Measurements from ENCODE around the gene AGK. TPM values are rescaled to one million over a fixed set of nuclear protein-coding genes. Genes with fewer than 3 reads are reported as not detected.

Gene AGK
- total and polyA plus RNA-seq, 7 donors: 5.8 to 15.4 (median 9.0) TPM

GRCh38 chr7:141598408-141598807 is 47.2 kb downstream of the AGK start:
- no peak for TF ChIP-seq CTCF (IDR thresholded peaks at IDR 0.05)
- no peaks in the 10 kb centered on the region for H3K9me3 ChIP-seq
- DNase-seq: no peak
- H3K36me3 ChIP-seq (ENCODE audit: insufficient read depth in 1 of 2, low read depth in 1 of 2): peaks cover 3 to 68% of the 10 kb centered on the region in 2 donors
- no peak overlapping the region for H3K27ac ChIP-seq
- H3K4me1 ChIP-seq: no peaks in the 10 kb centered on the region
- ATAC-seq: no peak
- intact Hi-C loops (cut with DNase I): no loop called here
- H3K27me3 ChIP-seq (ENCODE audit: insufficient read depth in 3 of 3, low read length in 2 of 3): no peaks in the 10 kb centered on the region
- WGBS, 3 donors: 97 to 98% (median 97%) methylated on average over 2 of the region's 2 CpGs
- no peak overlapping the region for H3K4me3 ChIP-seq

GRCh38 chr7:141600168-141601006 is 49.2 kb downstream of the AGK start:
- no peaks in the 10 kb centered on the region for H3K4me1 ChIP-seq
- DNase-seq: no peak
- H3K27ac ChIP-seq: no peak overlapping the region
- no peaks in the 10 kb centered on the region for H3K27me3 ChIP-seq (ENCODE audit: insufficient read depth in 3 of 3, low read length in 2 of 3)
- WGBS, 3 donors: 92 to 94% (median 93%) methylated on average over 4 of the region's 4 CpGs
- H3K9me3 ChIP-seq: no peaks in the 10 kb centered on the region
- TF ChIP-seq CTCF (IDR thresholded peaks at IDR 0.05): no peak
- peaks cover 3 to 51% of the 10 kb centered on the region in 2 donors for H3K36me3 ChIP-seq (ENCODE audit: insufficient read depth in 1 of 2, low read depth in 1 of 2)
- no peak for ATAC-seq
- no peak overlapping the region for H3K4me3 ChIP-seq
- intact Hi-C loops (cut with DNase I): no loop called here

- Histone ChIP-seq H3K27me3 (ENCODE audit: insufficient read depth in 3 of 3, low read length in 2 of 3) (no peaks in the 10 kb centered on the region), H3K36me3 (ENCODE audit: insufficient read depth in 1 of 2, low read depth in 1 of 2) (peaks cover 9 to 42% of the 10 kb centered on the region in 2 donors), H3K27ac (no peak overlapping the region), H3K4me1 (no peaks in the 10 kb centered on the region), H3K4me3 (no peak overlapping the region), H3K9me3 (no peaks in the 10 kb centered on the region)
- no peak for DNase-seq
- no peak for ATAC-seq
- intact Hi-C loops (cut with DNase I): no loop called here
- TF ChIP-seq CTCF (IDR thresholded peaks at IDR 0.05): no peak
- WGBS, 3 donors: 94 to 98% (median 97%) methylated on average over 3 of the region's 3 CpGs
Observed at GRCh38 chr7:141609576-141609975, 58.4 kb downstream of the AGK start.

GRCh38 chr7:141610671-141611070 is 59.5 kb downstream of the AGK start:
- Histone ChIP-seq H3K27ac (no peak overlapping the region), H3K36me3 (ENCODE audit: insufficient read depth in 1 of 2, low read depth in 1 of 2) (peaks cover 9 to 53% of the 10 kb centered on the region in 2 donors), H3K27me3 (ENCODE audit: insufficient read depth in 3 of 3, low read length in 2 of 3) (no peaks in the 10 kb centered on the region), H3K4me1 (no peaks in the 10 kb centered on the region), H3K9me3 (no peaks in the 10 kb centered on the region), H3K4me3 (no peak overlapping the region)
- intact Hi-C loops (cut with DNase I): no loop called here
- no peak for TF ChIP-seq CTCF (IDR thresholded peaks at IDR 0.05)
- DNase-seq: no peak
- no peak for ATAC-seq
- WGBS, 3 donors: 90 to 99% (median 96%) methylated on average over 1 of the region's 1 CpG

- DNase-seq: no peak
- Histone ChIP-seq H3K27me3 (ENCODE audit: insufficient read depth in 3 of 3, low read length in 2 of 3) (no peaks in the 10 kb centered on the region), H3K4me3 (no peak overlapping the region), H3K36me3 (ENCODE audit: insufficient read depth in 1 of 2, low read depth in 1 of 2) (peaks cover 9 to 50% of the 10 kb centered on the region in 2 donors), H3K4me1 (no peaks in the 10 kb centered on the region), H3K27ac (no peak overlapping the region), H3K9me3 (no peaks in the 10 kb centered on the region)
- no peak for ATAC-seq
- TF ChIP-seq CTCF (IDR thresholded peaks at IDR 0.05): no peak
- intact Hi-C loops (cut with DNase I): no loop called here
Observed at GRCh38 chr7:141612861-141613260, 61.7 kb downstream of the AGK start.

All from psoas muscle (tissue), 8 donors.